Ascending aorta (tissue), 2 donors: Measurements from ENCODE around the gene TSHR. TPM values are rescaled to one million over a fixed set of nuclear protein-coding genes. Genes with fewer than 3 reads are reported as not detected.
"Not testable (repeated sequence)": the region's sequence is repeated elsewhere in the genome, so short reads cannot be mapped to it uniquely, and the experiment has no call there.

Experiments
- DNase-seq, 2 donors: peaks; one replicate each; pipeline ENCODE4 v3.0.0-alpha.2; 2019; ENCODE audit warnings: low spot score in 2 of 2
- H3K27ac ChIP-seq, 2 donors: fragments of 200-600 bp; sonication (generic); one replicate each; pipeline ENCODE4 v1.5.1; 2016 to 2017; ENCODE audit warnings: mild to moderate bottlenecking in 1 of 2
- H3K27me3 ChIP-seq: fragments of 200-600 bp; sonication (generic); one replicate; pipeline ENCODE4 v1.5.1; 2017
- H3K36me3 ChIP-seq, 2 donors: fragments of 200-600 bp; sonication (generic); one replicate each; pipeline ENCODE4 v1.5.1; 2016
- H3K4me1 ChIP-seq, 2 donors: fragments of 200-600 bp; sonication (generic); one replicate each; pipeline ENCODE4 v1.5.1; 2016 to 2017; ENCODE audit warnings: mild to moderate bottlenecking in 1 of 2
- H3K4me3 ChIP-seq, 2 donors: fragments of 200-600 bp; sonication (generic); one replicate each; pipeline ENCODE4 v1.5.1; 2016 to 2017; ENCODE audit warnings: mild to moderate bottlenecking in 1 of 2
- H3K9me3 ChIP-seq, 2 donors: fragments of 200-600 bp; sonication (generic); one replicate each; pipeline ENCODE4 v1.5.1; 2016
- CTCF ChIP-seq, 3 experiments: fragments of 200-600 bp in 2 of 3; fragments of 450-650 bp in 1 of 3; sonication (generic) in 2 of 3; IDR thresholded peaks; one replicate each; pipeline ENCODE4 v1.5.1; 2016 to 2019; ENCODE audit warnings: antibody characterized with exemption in 3 of 3, mild to moderate bottlenecking in 1 of 3, moderate library complexity in 1 of 3
- intact Hi-C: fragments of 100-400 bp; cut with DNase I; formaldehyde crosslinking; loops from one replicate; pipeline ENCODE4 v1.15.1; 2023
- total RNA-seq: library from RNA; depleted of rRNA; stranded (reverse); fragments of >200 nt; gene quantifications from one replicate; pipeline ENCODE4 v1.1.0, GENCODE V29; 2016

TSHR gene
- total RNA-seq, 1 donor from 2014 or later, result not detected

DNA sequence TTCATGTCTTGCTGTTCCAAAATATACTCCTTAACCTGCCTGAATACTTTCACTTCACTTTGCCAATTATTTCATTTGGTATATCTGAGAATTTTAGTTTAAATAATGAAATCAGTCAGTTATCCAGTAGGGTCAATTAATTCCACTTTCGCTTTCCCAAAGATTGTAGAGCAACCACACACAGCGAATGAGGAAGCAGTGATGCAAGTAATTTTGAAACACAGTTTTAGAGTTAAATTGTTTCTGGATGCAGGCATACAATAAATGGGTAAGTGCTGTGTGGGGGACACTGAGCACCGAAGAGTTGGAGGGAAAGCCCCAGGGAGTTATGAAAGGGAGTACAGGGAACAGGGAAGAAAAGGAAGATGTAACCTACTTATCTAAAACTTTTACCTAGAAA is 62.8 kb downstream of the TSHR start:
- no peaks in the 10 kb centered on the region for H3K9me3 ChIP-seq
- H3K4me3 ChIP-seq, result no peak overlapping the region
- no peaks in the 10 kb centered on the region for H3K36me3 ChIP-seq
- intact Hi-C loops, result no loop called here
- no peaks in the 10 kb centered on the region for H3K4me1 ChIP-seq
- H3K27me3 ChIP-seq, result no peaks in the 10 kb centered on the region
- DNase-seq, result no peak
- H3K27ac ChIP-seq, result no peak overlapping the region
- TF ChIP-seq CTCF (IDR thresholded peaks at IDR 0.05), result no peak

GRCh38 chr14:81018684-81019083 is 63.3 kb downstream of the TSHR start:
- intact Hi-C loops, result no loop called here
- H3K27me3 ChIP-seq, result no peaks in the 10 kb centered on the region
- no peaks in the 10 kb centered on the region for H3K36me3 ChIP-seq
- H3K4me3 ChIP-seq, result no peak overlapping the region
- no peaks in the 10 kb centered on the region for H3K9me3 ChIP-seq
- no peak for TF ChIP-seq CTCF (IDR thresholded peaks at IDR 0.05)
- no peaks in the 10 kb centered on the region for H3K4me1 ChIP-seq
- no peak for DNase-seq
- no peak overlapping the region for H3K27ac ChIP-seq

DNA sequence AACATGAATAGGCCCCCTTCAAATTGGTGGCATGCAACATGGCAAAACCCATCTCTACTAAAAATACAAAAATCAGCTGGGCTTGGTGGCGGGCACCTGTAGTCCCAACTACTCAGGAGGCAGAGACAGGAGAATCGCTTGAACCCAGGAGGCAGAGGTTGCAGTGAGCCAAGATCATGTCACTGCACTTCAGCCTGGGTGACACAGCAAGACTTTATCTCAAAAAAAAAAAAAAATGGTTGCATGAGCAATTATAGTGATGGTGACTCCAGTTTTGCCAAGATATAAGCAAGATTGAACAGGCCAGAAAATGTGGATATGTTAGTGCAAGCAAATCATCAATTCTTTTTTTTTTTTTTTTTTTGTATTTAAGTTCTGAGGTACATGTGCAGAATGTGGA is 63.7 kb downstream of the TSHR start:
- H3K4me3 ChIP-seq, H3K27ac ChIP-seq, H3K36me3 ChIP-seq, DNase-seq, H3K27me3 ChIP-seq, H3K9me3 ChIP-seq, H3K4me1 ChIP-seq, intact Hi-C loops: not testable (repeated sequence)

GRCh38 chr14:81023095-81023710 is 67.8 kb downstream of the TSHR start:
- intact Hi-C loops, result no loop called here
- no peak for TF ChIP-seq CTCF (IDR thresholded peaks at IDR 0.05)
- DNase-seq, result no peak
- Histone ChIP-seq H3K36me3 (no peaks in the 10 kb centered on the region), H3K9me3 (no peaks in the 10 kb centered on the region), H3K4me3 (no peak overlapping the region), H3K27me3 (no peaks in the 10 kb centered on the region), H3K4me1 (no peaks in the 10 kb centered on the region), H3K27ac (no peak overlapping the region)

- Histone ChIP-seq H3K9me3 (no peaks in the 10 kb centered on the region), H3K4me1 (no peaks in the 10 kb centered on the region), H3K27me3 (no peaks in the 10 kb centered on the region), H3K4me3 (no peak overlapping the region), H3K27ac (no peak overlapping the region), H3K36me3 (no peaks in the 10 kb centered on the region)
- intact Hi-C loops, result no loop called here
- DNase-seq, result no peak
- no peak for TF ChIP-seq CTCF (IDR thresholded peaks at IDR 0.05)
These were observed 73.0 kb downstream of the TSHR start for GRCh38 chr14:81028461-81028860.

DNA sequence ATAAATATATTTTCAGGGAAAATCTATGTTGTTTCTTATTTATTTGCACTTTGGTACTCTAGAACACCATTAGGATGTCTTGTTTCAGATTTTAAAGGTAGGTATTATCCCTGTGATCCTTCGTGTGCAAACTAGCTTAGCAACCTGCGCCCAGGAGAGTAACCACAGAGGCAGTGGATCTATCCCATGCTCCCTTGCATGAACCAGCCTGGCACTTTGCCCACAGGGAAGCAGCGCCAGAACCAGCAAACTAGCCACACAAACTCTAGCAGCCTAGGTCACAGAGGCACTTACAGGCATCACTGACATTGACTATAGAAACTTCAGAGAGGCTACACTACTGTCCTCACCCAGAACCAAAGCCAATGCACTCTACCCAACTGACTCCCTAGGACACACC is 76.1 kb downstream of the TSHR start:
- TF ChIP-seq CTCF (IDR thresholded peaks at IDR 0.05), result no peak
- no peaks in the 10 kb centered on the region for H3K4me1 ChIP-seq
- no peak for DNase-seq
- H3K36me3 ChIP-seq, result no peaks in the 10 kb centered on the region
- no peak overlapping the region for H3K4me3 ChIP-seq
- H3K27me3 ChIP-seq, result no peaks in the 10 kb centered on the region
- H3K27ac ChIP-seq, result no peak overlapping the region
- intact Hi-C loops, result no loop called here
- H3K9me3 ChIP-seq, result peaks cover 0 to 6% of the 10 kb centered on the region in 2 donors
